Neural progenitor cell (in vitro differentiated cells): ENCODE data around the gene TMEM62.

Source experiments
- CTCF ChIP-seq: fragments of 200-600 bp; sonication (generic); IDR thresholded peaks from 2 replicates; pipeline ENCODE4 v1.5.1; 2017; ENCODE audit warnings: antibody characterized with exemption, mild to moderate bottlenecking
- EZH2 ChIP-seq: fragments of 200-600 bp; sonication (generic); IDR thresholded peaks from 2 replicates; pipeline ENCODE4 v1.6.1; 2017; ENCODE audit warnings: antibody characterized with exemption, mild to moderate bottlenecking, moderate library complexity
- EZH2phosphoT487 ChIP-seq: fragments of 200-600 bp; sonication (generic); IDR thresholded peaks from 2 replicates; pipeline ENCODE4 v1.6.1; 2017; ENCODE audit warnings: antibody characterized with exemption

- no peak for TF ChIP-seq CTCF
- no peak for TF ChIP-seq EZH2
- no peak for TF ChIP-seq EZH2phosphoT487
These were observed 11.5 kb upstream of the TMEM62 start for GRCh38 chr15:43121863-43122262.
